GM12878 (cell line): ENCODE results near the gene CRYGS. TPM values are rescaled to one million over a fixed set of nuclear protein-coding genes. Genes with fewer than 3 reads are reported as not detected.

ENCODE experiments used
- CBFB ChIP-seq: IDR thresholded peaks from 2 replicates; pipeline ENCODE4 v1.6.1; 2016; ENCODE audit warnings: antibody characterized with exemption, low read depth
- CBX3 ChIP-seq: fragments of 200-600 bp; sonication (generic); IDR thresholded peaks from 2 replicates; pipeline ENCODE4 v1.6.1; 2016; ENCODE audit warnings: low read depth, borderline replicate concordance
- CREB1 ChIP-seq: IDR thresholded peaks from 2 replicates; pipeline ENCODE4 v1.6.1; 2012; ENCODE audit warnings: low read depth, mild to moderate bottlenecking, inconsistent platforms
- CUX1 ChIP-seq: IDR thresholded peaks from 2 replicates; pipeline ENCODE4 v1.6.1; 2012; ENCODE audit warnings: improper control_type of control experiment, low read depth, low read length; ENCODE audit not compliant: insufficient replicate concordance
- DPF2 ChIP-seq: fragments of 450-650 bp; IDR thresholded peaks from 2 replicates; pipeline ENCODE4 v1.6.1; 2017; ENCODE audit warnings: mild to moderate bottlenecking
- EGR1 ChIP-seq, 2 experiments: IDR thresholded peaks; 1 replicate in 1 of 2; 2 replicates in 1 of 2; pipeline ENCODE4 v1.6.1; 2011 to 2012; ENCODE audit warnings: low read depth in 2 of 2, low read length in 2 of 2, borderline replicate concordance in 1 of 2, mild to moderate bottlenecking in 1 of 2, moderate library complexity in 1 of 2
- FOS ChIP-seq: IDR thresholded peaks from 3 replicates; pipeline ENCODE4 v1.6.1; 2011; ENCODE audit warnings: borderline replicate concordance; ENCODE audit not compliant: insufficient read length; ENCODE audit errors: extremely low read depth
- FOXK2 ChIP-seq: fragments of 450-650 bp; IDR thresholded peaks from 2 replicates; pipeline ENCODE4 v1.6.1; 2017; ENCODE audit warnings: mild to moderate bottlenecking, moderate library complexity
- HDGF ChIP-seq: fragments of 450-650 bp; IDR thresholded peaks from 2 replicates; pipeline ENCODE4 v1.6.1; 2016; ENCODE audit warnings: antibody characterized with exemption
- IRF4 ChIP-seq: IDR thresholded peaks from 2 replicates; pipeline ENCODE4 v1.6.1; 2011; ENCODE audit warnings: low read depth, low read length
- LARP7 ChIP-seq: fragments of 450-650 bp; IDR thresholded peaks from 2 replicates; pipeline ENCODE4 v1.6.1; 2017; ENCODE audit warnings: mild to moderate bottlenecking
- MLLT1 ChIP-seq: fragments of 450-650 bp; IDR thresholded peaks from 2 replicates; pipeline ENCODE4 v1.6.1; 2016; ENCODE audit warnings: mild to moderate bottlenecking
- NFIC ChIP-seq: IDR thresholded peaks from 2 replicates; pipeline ENCODE4 v1.6.1; 2012; ENCODE audit warnings: low read depth, mild to moderate bottlenecking, inconsistent platforms, low read length, moderate library complexity
- NR2C2 ChIP-seq: IDR thresholded peaks from 2 replicates; pipeline ENCODE4 v1.6.1; 2011; ENCODE audit warnings: borderline replicate concordance, low read depth; ENCODE audit not compliant: control insufficient read depth, insufficient read length
- NR2F1 ChIP-seq: fragments of 450-650 bp; conservative IDR thresholded peaks from 2 replicates; pipeline ENCODE4 v1.6.1; 2017; ENCODE audit warnings: mild to moderate bottlenecking
- PAX8 ChIP-seq: fragments of 450-650 bp; IDR thresholded peaks from 2 replicates; pipeline ENCODE4 v1.6.1; 2017; ENCODE audit warnings: mild to moderate bottlenecking, moderate library complexity
- REST ChIP-seq: IDR thresholded peaks from 2 replicates; pipeline ENCODE4 v1.6.1; 2012; ENCODE audit warnings: mild to moderate bottlenecking, low read depth, low read length
- RUNX3 ChIP-seq: IDR thresholded peaks from 2 replicates; pipeline ENCODE4 v1.6.1; 2012; ENCODE audit warnings: low read length, inconsistent platforms
- TARDBP ChIP-seq: IDR thresholded peaks from 2 replicates; pipeline ENCODE4 v1.6.1; 2016; ENCODE audit warnings: borderline replicate concordance
- ZNF274 ChIP-seq: IDR thresholded peaks from one replicate; pipeline ENCODE4 v1.8.0; 2011; ENCODE audit not compliant: insufficient read length, insufficient read depth
- polyA plus RNA-seq, 11 experiments: library from polyadenylated mRNA; depleted of rRNA in 4 of 11; unstranded in 6 of 11; stranded (reverse) in 5 of 11; fragments of >200 nt; fragmentation: Nextera tagmentation in 4 of 11; fragmentation: Illumina TruSeq in 1 of 11; extraction: Ambion mirVana in 4 of 11; extraction: Trizol in 1 of 11; gene quantifications; 1 replicate in 1 of 11; 2 replicates in 10 of 11; pipeline versions ENCODE4 v1.2.1 to v1.2.3, GENCODE V29; 2011 to 2016; ENCODE audit warnings: inconsistent platforms in 2 of 11, missing spikeins in 2 of 11, low read depth in 1 of 11
- total RNA-seq, 4 experiments: library from RNA; depleted of rRNA in 3 of 4; stranded (reverse); fragments of >200 nt in 3 of 4; fragmentation: Illumina TruSeq in 1 of 4; extraction: Trizol in 1 of 4; gene quantifications; 2 replicates each; pipeline versions ENCODE4 v1.2.1 to v1.2.3, GENCODE V29; 2013 to 2021

Gene CRYGS
- total and polyA plus RNA-seq, 10 of the 15 experiments (the other 5 are each of a cell fraction or from before 2014, with no cell fraction given) = 1.1 to 6.0 (median 2.5) TPM

DNA sequence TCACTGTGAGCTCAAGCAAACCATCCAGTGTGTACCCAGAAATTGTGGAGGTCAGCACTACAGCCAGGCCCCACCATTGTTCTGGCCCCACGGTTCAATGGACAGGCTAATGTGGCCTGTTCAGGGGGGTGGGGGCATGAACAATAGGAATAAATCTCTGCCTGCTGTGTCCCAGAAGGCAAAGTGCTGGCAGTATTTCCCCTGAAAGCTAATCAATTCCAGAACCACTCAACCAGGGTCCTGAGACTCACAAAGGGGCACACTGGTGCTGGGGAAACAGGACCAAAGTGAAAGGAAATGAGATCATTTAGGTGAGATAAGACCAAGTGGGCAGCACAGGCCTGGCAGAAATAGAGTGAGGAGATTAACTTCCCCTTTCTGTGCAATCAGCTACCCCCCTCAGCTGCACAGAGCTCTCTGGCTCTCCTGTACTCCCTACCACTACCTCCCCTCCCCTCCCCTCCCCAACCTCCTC lies 11.5 kb downstream of the CRYGS start (continued):
- TF ChIP-seq REST = no peak
- peak; percentile 69 for TF ChIP-seq MLLT1
- TF ChIP-seq CUX1 = peak; percentile 43
- TF ChIP-seq FOXK2 = no peak
- no peak; the same call in 1 of the 2 replicates for TF ChIP-seq LARP7
- no peak for TF ChIP-seq EGR1 (IDR thresholded peaks at IDR 0.05; ENCODE audit: borderline replicate concordance in 1 of 2, low read depth in 2 of 2, low read length in 2 of 2)
- TF ChIP-seq HDGF = no peak
- no peak for TF ChIP-seq CREB1
- TF ChIP-seq NR2F1 = 0 out of 2 replicates have a peak, but pooled peaks have one; percentile 50
- TF ChIP-seq TARDBP = no peak
- peak; percentile 71 for TF ChIP-seq NFIC
- no peak for TF ChIP-seq FOS
- no peak for TF ChIP-seq IRF4
- TF ChIP-seq NR2C2 = no peak
- no peak for TF ChIP-seq CBFB
- no peak for TF ChIP-seq PAX8
- no peak; the same call in none of the 2 replicates for TF ChIP-seq DPF2
- TF ChIP-seq ZNF274 = no peak
- no peak for TF ChIP-seq CBX3
- TF ChIP-seq RUNX3 = peak; percentile 78
